Suprapubic skin (tissue), 3 donors: Measurements from ENCODE around the gene TUBB2A.

Experiments
- CTCF ChIP-seq, 2 donors: fragments of 200-600 bp in 1 of 2; fragments of 450-650 bp in 1 of 2; sonication (generic) in 1 of 2; IDR thresholded peaks; one replicate each; pipeline ENCODE4 v1.5.1; 2016 to 2019; ENCODE audit warnings: antibody characterized with exemption in 2 of 2, mild to moderate bottlenecking in 1 of 2, moderate library complexity in 1 of 2
- POLR2A ChIP-seq, 2 donors: fragments of 450-650 bp; IDR thresholded peaks; one replicate each; pipeline ENCODE4 v1.6.1; 2017; ENCODE audit warnings: antibody characterized with exemption in 2 of 2, mild to moderate bottlenecking in 2 of 2, moderate library complexity in 2 of 2

GRCh38 chr6:3194535-3195419, 37.4 kb upstream of the TUBB2A start:
- TF ChIP-seq CTCF (IDR thresholded peaks at IDR 0.05) = no peak
- TF ChIP-seq POLR2A (IDR thresholded peaks at IDR 0.05) = no peak
